GM23338 (cell line): ENCODE data around the gene UBE2I.
"Not testable (repeated sequence)": the region's sequence is repeated elsewhere in the genome, so short reads cannot be mapped to it uniquely, and the experiment has no call there.

ENCODE experiments used
- CTCF ChIP-seq, 2 experiments: fragments of 200-600 bp in 1 of 2; sonication (generic) in 1 of 2; conservative IDR thresholded peaks; 2 replicates each; pipeline versions ENCODE4 v1.5.1 to v1.6.1; 2016 to 2017; ENCODE audit warnings: antibody characterized with exemption in 2 of 2, low read depth in 2 of 2, mild to moderate bottlenecking in 2 of 2, moderate library complexity in 1 of 2
- EZH2 ChIP-seq: fragments of 200-600 bp; sonication (generic); IDR thresholded peaks from one replicate; pipeline ENCODE4 v1.8.0; 2017; ENCODE audit warnings: antibody characterized with exemption, mild to moderate bottlenecking, low read depth; ENCODE audit not compliant: unreplicated experiment
- EZH2phosphoT487 ChIP-seq: fragments of 200-600 bp; sonication (generic); IDR thresholded peaks from one replicate; pipeline ENCODE4 v1.8.1; 2018; ENCODE audit warnings: antibody characterized with exemption; ENCODE audit not compliant: unreplicated experiment
- POLR2AphosphoS5 ChIP-seq: IDR thresholded peaks from 2 replicates; pipeline ENCODE4 v1.6.1; 2016; ENCODE audit warnings: antibody characterized with exemption, low read depth

- not testable (repeated sequence) for TF ChIP-seq POLR2AphosphoS5; CTCF (conservative IDR thresholded peaks at IDR 0.05; ENCODE audit: low read depth in 2 of 2); EZH2; EZH2phosphoT487
These were observed 19.5 kb downstream of the UBE2I start for GRCh38 chr16:1328961-1329360.
